ENCODE results near the gene OR56B1. TPM values are rescaled to one million over a fixed set of nuclear protein-coding genes. Genes with fewer than 3 reads are reported as not detected.

Gene OR56B1
- total RNA-seq, 4 donors from 2014 or later, result not detected

- Histone ChIP-seq H3K27ac (no peak overlapping the region), H3K4me3 (no peak overlapping the region), H3K36me3 (peaks cover 0 to 9% (median 2%) of the 10 kb centered on the region in 4 donors), H3K9me3 (no peaks in the 10 kb centered on the region), H3K27me3 (no peaks in the 10 kb centered on the region), H3K4me1 (no peaks in the 10 kb centered on the region)
- in situ Hi-C loops (cut with MboI; ENCODE audit: low pct_ligation_motif_present in 1 of 4, low pct_unique_long_range_greater_than_20kb in 1 of 4, low sequenced_read_pairs in 3 of 4), result no loop called here
- intact Hi-C loops (cut with DNase I; ENCODE audit: low total_unique reads), result loop anchor here (5.0 kb wide), 1 partner anchor 949 kb away; no protein-coding TSS in a partner anchor
- no peak for DNase-seq
- no peak for TF ChIP-seq CTCF (IDR thresholded peaks at IDR 0.05)
- no peak for TF ChIP-seq POLR2AphosphoS5 (IDR thresholded peaks at IDR 0.05)
- TF ChIP-seq EP300 (IDR thresholded peaks at IDR 0.05; ENCODE audit: low read depth), result no peak
- TF ChIP-seq POLR2A (IDR thresholded peaks at IDR 0.05), result no peak
- 55 to 71% methylated on average over 3 of the region's 3 CpGs for WGBS, 2 donors (ENCODE audit: low coverage in 1 of 2)
Observed at GRCh38 chr11:5701055-5701577, 35.1 kb upstream of the OR56B1 start.

- H3K4me1 ChIP-seq, result no peaks in the 10 kb centered on the region
- intact Hi-C loops (cut with DNase I; ENCODE audit: low total_unique reads), result loop anchor here (5.0 kb wide), 1 partner anchor 952 kb away; no protein-coding TSS in a partner anchor
- H3K36me3 ChIP-seq, result peaks cover 0 to 20% (median 5%) of the 10 kb centered on the region in 4 donors
- TF ChIP-seq POLR2A (IDR thresholded peaks at IDR 0.05) (no peak), CTCF (IDR thresholded peaks at IDR 0.05) (no peak), POLR2AphosphoS5 (IDR thresholded peaks at IDR 0.05) (no peak), EP300 (IDR thresholded peaks at IDR 0.05; ENCODE audit: low read depth) (no peak)
- WGBS, 2 donors (ENCODE audit: low coverage in 1 of 2), result 61 to 76% methylated on average over 2 of the region's 2 CpGs
- no peaks in the 10 kb centered on the region for H3K9me3 ChIP-seq
- H3K4me3 ChIP-seq, result no peak overlapping the region
- in situ Hi-C loops (cut with MboI; ENCODE audit: low pct_ligation_motif_present in 1 of 4, low pct_unique_long_range_greater_than_20kb in 1 of 4, low sequenced_read_pairs in 3 of 4), result no loop called here
- H3K27ac ChIP-seq, result no peak overlapping the region
- DNase-seq, result no peak
- no peaks in the 10 kb centered on the region for H3K27me3 ChIP-seq
Observed at GRCh38 chr11:5703741-5704536, 32.3 kb upstream of the OR56B1 start.

- Histone ChIP-seq H3K4me1 (no peaks in the 10 kb centered on the region), H3K9me3 (no peaks in the 10 kb centered on the region), H3K36me3 (peaks cover 0 to 20% (median 5%) of the 10 kb centered on the region in 4 donors), H3K27ac (no peak overlapping the region), H3K27me3 (no peaks in the 10 kb centered on the region), H3K4me3 (no peak overlapping the region)
- no peak for DNase-seq
- in situ Hi-C loops (cut with MboI; ENCODE audit: low pct_ligation_motif_present in 1 of 4, low pct_unique_long_range_greater_than_20kb in 1 of 4, low sequenced_read_pairs in 3 of 4) (no loop called here), intact Hi-C loops (cut with DNase I; ENCODE audit: low total_unique reads) (no loop called here)
- 90 to 96% methylated on average over 4 of the region's 4 CpGs for WGBS, 2 donors (ENCODE audit: low coverage in 1 of 2)
- TF ChIP-seq CTCF (IDR thresholded peaks at IDR 0.05), result no peak
- TF ChIP-seq EP300 (IDR thresholded peaks at IDR 0.05; ENCODE audit: low read depth), result no peak
Observed at GRCh38 chr11:5705688-5706087, 30.6 kb upstream of the OR56B1 start.

- Histone ChIP-seq H3K9me3 (no peaks in the 10 kb centered on the region), H3K4me1 (no peaks in the 10 kb centered on the region), H3K27ac (no peak overlapping the region), H3K36me3 (peaks cover 0 to 8% (median 0%) of the 10 kb centered on the region in 4 donors), H3K4me3 (no peak overlapping the region), H3K27me3 (no peaks in the 10 kb centered on the region)
- TF ChIP-seq POLR2A (IDR thresholded peaks at IDR 0.05) (no peak), POLR2AphosphoS5 (IDR thresholded peaks at IDR 0.05) (no peak), CTCF (IDR thresholded peaks at IDR 0.05) (peak; percentile 33 to 47 (median 43)), EP300 (IDR thresholded peaks at IDR 0.05; ENCODE audit: low read depth) (no peak)
- WGBS, 2 donors (ENCODE audit: low coverage in 1 of 2), result 11 to 44% methylated on average over 1 of the region's 1 CpG
- DNase-seq, result no peak
- intact Hi-C loops (cut with DNase I; ENCODE audit: low total_unique reads) (no loop called here), in situ Hi-C loops (cut with MboI; ENCODE audit: low pct_ligation_motif_present in 1 of 4, low pct_unique_long_range_greater_than_20kb in 1 of 4, low sequenced_read_pairs in 3 of 4) (no loop called here)
Observed at GRCh38 chr11:5712507-5712906, 23.7 kb upstream of the OR56B1 start.
